CD4-positive, alpha-beta memory T cell (primary cell): ENCODE data around the gene EXOC4. TPM values are rescaled to one million over a fixed set of nuclear protein-coding genes. Genes with fewer than 3 reads are reported as not detected.
"Not testable (repeated sequence)": the region's sequence is repeated elsewhere in the genome, so short reads cannot be mapped to it uniquely, and the experiment has no call there.

Source experiments
- CTCF ChIA-PET: fragments of 350-600 bp; sonication (Branson Sonifier 250); formaldehyde crosslinking; loops from one replicate; lab custom pipeline; 2021; ENCODE audit warnings: inconsistent platforms; ENCODE audit not compliant: partially characterized antibody; lab: Charles Lee
- POLR2A ChIA-PET: fragments of 350-600 bp; sonication (Branson Sonifier 250); formaldehyde crosslinking; loops from one replicate; lab custom pipeline; 2021; ENCODE audit not compliant: partially characterized antibody; lab: Charles Lee
- DNase-seq, 5 donors: peaks; one replicate each; pipeline versions ENCODE4 v3.0.0 to v3.0.0-alpha.2; 2020 to 2022; ENCODE audit warnings: mixed read lengths in 1 of 5
- H3K27ac ChIP-seq: one replicate; pipeline ENCODE4 v1.7.0; 2013; ENCODE audit warnings: low read depth, low read length
- H3K27me3 ChIP-seq: 2 replicates; pipeline ENCODE4 v1.7.0; 2013; ENCODE audit warnings: mild to moderate bottlenecking, low read length, moderate library complexity; ENCODE audit not compliant: insufficient read depth
- H3K36me3 ChIP-seq: 2 replicates; pipeline ENCODE4 v1.7.0; 2013; ENCODE audit warnings: mild to moderate bottlenecking, low read length, moderate library complexity; ENCODE audit not compliant: insufficient read depth
- H3K4me1 ChIP-seq: 2 replicates; pipeline ENCODE4 v1.7.0; 2013; ENCODE audit warnings: mild to moderate bottlenecking, low read length, moderate library complexity; ENCODE audit not compliant: insufficient read depth
- H3K4me3 ChIP-seq, 2 donors: one replicate each; pipeline ENCODE4 v1.7.0; 2013; ENCODE audit warnings: low read length in 2 of 2, mild to moderate bottlenecking in 1 of 2
- H3K9me3 ChIP-seq, 2 donors: one replicate each; pipeline ENCODE4 v1.7.0; 2013; ENCODE audit warnings: low read length in 2 of 2, control low read depth in 1 of 2; ENCODE audit not compliant: control insufficient read depth in 1 of 2
- H3K27ac Mint-ChIP-seq, 7 donors: one replicate each; pipeline ENCODE4 v1.8.0; 2020 to 2021; ENCODE audit warnings: mixed read lengths in 7 of 7, mild to moderate bottlenecking in 6 of 7, inconsistent platforms in 3 of 7, moderate library complexity in 3 of 7
- H3K27me3 Mint-ChIP-seq, 2 donors: one replicate each; pipeline ENCODE4 v1.8.0; 2020 to 2021; ENCODE audit warnings: mixed read lengths in 2 of 2
- H3K36me3 Mint-ChIP-seq, 2 donors: one replicate each; pipeline ENCODE4 v1.8.0; 2020 to 2021; ENCODE audit warnings: mixed read lengths in 2 of 2, inconsistent platforms in 1 of 2, mild to moderate bottlenecking in 1 of 2
- H3K4me1 Mint-ChIP-seq, 4 donors: one replicate each; pipeline ENCODE4 v1.8.0; 2020 to 2021; ENCODE audit warnings: mixed read lengths in 4 of 4, mild to moderate bottlenecking in 1 of 4
- H3K4me3 Mint-ChIP-seq, 8 donors: one replicate each; pipeline ENCODE4 v1.8.0; 2020 to 2021; ENCODE audit warnings: mixed read lengths in 8 of 8, mild to moderate bottlenecking in 7 of 8, moderate library complexity in 6 of 8, inconsistent platforms in 3 of 8
- H3K9me3 Mint-ChIP-seq, 8 donors: one replicate each; pipeline ENCODE4 v1.8.0; 2020 to 2021; ENCODE audit warnings: mixed read lengths in 8 of 8, mild to moderate bottlenecking in 5 of 8, inconsistent platforms in 3 of 8, moderate library complexity in 1 of 8
- intact Hi-C: fragments of 100-400 bp; cut with micrococcal nuclease; formaldehyde crosslinking; loops from one replicate; pipeline ENCODE4 v1.15.1; 2023
- polyA plus RNA-seq, 2 donors: library from polyadenylated mRNA; unstranded; fragments of 300-500 nt; fragmentation: Illumina TruSeq; gene quantifications; one replicate each; pipeline ENCODE4 v1.2.3, GENCODE V29; 2021
- total RNA-seq, 2 experiments: library from RNA; stranded (reverse); gene quantifications; one replicate each; pipeline ENCODE4 v1.2.3, GENCODE V29; 2021

The EXOC4 gene
- total and polyA plus RNA-seq, 4 experiments from 2014 or later = 33.8 to 81.2 (median 58.1) TPM

- POLR2A ChIA-PET = no interaction called here
- Histone ChIP-seq H3K27me3 (no peaks in the 10 kb centered on the region), H3K36me3 (no peaks in the 10 kb centered on the region), H3K4me3 (no peak overlapping the region), H3K9me3 (no peaks in the 10 kb centered on the region), H3K4me1 (no peaks in the 10 kb centered on the region), H3K27ac (no peak overlapping the region)
- Mint-ChIP-seq H3K27me3 (no peaks in the 10 kb centered on the region), H3K36me3 (peaks cover 4 to 23% of the 10 kb centered on the region in 2 donors), H3K27ac (no peak overlapping the region), H3K4me1 (no peaks in the 10 kb centered on the region), H3K9me3 (no peaks in the 10 kb centered on the region), H3K4me3 (no peak overlapping the region)
- DNase-seq = no peak
- CTCF ChIA-PET = no interaction called here
- intact Hi-C loops = no loop called here
Observed at GRCh38 chr7:133771788-133772419, 519.0 kb downstream of the EXOC4 start.

GRCh38 chr7:133773601-133774000 is 520.7 kb downstream of the EXOC4 start:
- Mint-ChIP-seq H3K27ac (no peak overlapping the region), H3K4me3 (no peak overlapping the region), H3K27me3 (no peaks in the 10 kb centered on the region), H3K4me1 (no peaks in the 10 kb centered on the region), H3K9me3 (no peaks in the 10 kb centered on the region), H3K36me3 (peaks cover 4 to 26% of the 10 kb centered on the region in 2 donors)
- H3K9me3 ChIP-seq = no peaks in the 10 kb centered on the region
- H3K4me3 ChIP-seq = no peak overlapping the region
- H3K27me3 ChIP-seq = no peaks in the 10 kb centered on the region
- H3K36me3 ChIP-seq = no peaks in the 10 kb centered on the region
- H3K4me1 ChIP-seq = no peaks in the 10 kb centered on the region
- intact Hi-C loops = no loop called here
- no peak for DNase-seq
- no peak overlapping the region for H3K27ac ChIP-seq
- ChIA-PET CTCF (no interaction called here), POLR2A (no interaction called here)

GRCh38 chr7:133775201-133775600 is 522.3 kb downstream of the EXOC4 start:
- POLR2A ChIA-PET = no interaction called here
- no peak for DNase-seq
- Histone ChIP-seq H3K9me3 (no peaks in the 10 kb centered on the region), H3K4me1 (no peaks in the 10 kb centered on the region), H3K27me3 (no peaks in the 10 kb centered on the region), H3K27ac (no peak overlapping the region), H3K4me3 (no peak overlapping the region), H3K36me3 (no peaks in the 10 kb centered on the region)
- peaks cover 0 to 4% (median 0%) of the 10 kb centered on the region in 8 donors for H3K9me3 Mint-ChIP-seq
- no peaks in the 10 kb centered on the region for H3K27me3 Mint-ChIP-seq
- H3K4me1 Mint-ChIP-seq = no peaks in the 10 kb centered on the region
- H3K36me3 Mint-ChIP-seq = peaks cover 14 to 40% of the 10 kb centered on the region in 2 donors
- intact Hi-C loops = no loop called here
- H3K27ac Mint-ChIP-seq = no peak overlapping the region
- CTCF ChIA-PET = no interaction called here
- no peak overlapping the region for H3K4me3 Mint-ChIP-seq

GRCh38 chr7:133776266-133776665 is 523.4 kb downstream of the EXOC4 start:
- Histone ChIP-seq H3K4me3 (no peak overlapping the region), H3K4me1 (no peaks in the 10 kb centered on the region), H3K27ac (no peak overlapping the region), H3K36me3 (no peaks in the 10 kb centered on the region), H3K9me3 (no peaks in the 10 kb centered on the region), H3K27me3 (no peaks in the 10 kb centered on the region)
- POLR2A ChIA-PET = no interaction called here
- intact Hi-C loops = no loop called here
- Mint-ChIP-seq H3K27ac (no peak overlapping the region), H3K36me3 (peaks cover 17 to 43% of the 10 kb centered on the region in 2 donors), H3K9me3 (peaks cover 0 to 4% (median 0%) of the 10 kb centered on the region in 8 donors), H3K4me1 (no peaks in the 10 kb centered on the region), H3K4me3 (no peak overlapping the region), H3K27me3 (no peaks in the 10 kb centered on the region)
- CTCF ChIA-PET = no interaction called here
- no peak for DNase-seq

- Histone ChIP-seq H3K27ac (no peak overlapping the region), H3K36me3 (no peaks in the 10 kb centered on the region), H3K27me3 (no peaks in the 10 kb centered on the region), H3K4me3 (no peak overlapping the region), H3K4me1 (no peaks in the 10 kb centered on the region), H3K9me3 (no peaks in the 10 kb centered on the region)
- peaks cover 0 to 4% (median 0%) of the 10 kb centered on the region in 8 donors for H3K9me3 Mint-ChIP-seq
- ChIA-PET CTCF (no interaction called here), POLR2A (no interaction called here)
- no peaks in the 10 kb centered on the region for H3K4me1 Mint-ChIP-seq
- no peak for DNase-seq
- H3K36me3 Mint-ChIP-seq = peaks cover 18 to 43% of the 10 kb centered on the region in 2 donors
- intact Hi-C loops = no loop called here
- no peak overlapping the region for H3K27ac Mint-ChIP-seq
- H3K27me3 Mint-ChIP-seq = no peaks in the 10 kb centered on the region
- no peak overlapping the region for H3K4me3 Mint-ChIP-seq
Observed at GRCh38 chr7:133777701-133778100, 524.8 kb downstream of the EXOC4 start.

- DNase-seq = no peak
- Histone ChIP-seq H3K36me3 (no peaks in the 10 kb centered on the region), H3K4me3 (no peak overlapping the region), H3K27ac (no peak overlapping the region), H3K27me3 (no peaks in the 10 kb centered on the region), H3K9me3 (no peaks in the 10 kb centered on the region), H3K4me1 (no peaks in the 10 kb centered on the region)
- POLR2A ChIA-PET = no interaction called here
- peaks cover 0 to 4% (median 0%) of the 10 kb centered on the region in 8 donors for H3K9me3 Mint-ChIP-seq
- H3K27ac Mint-ChIP-seq = no peak overlapping the region
- H3K36me3 Mint-ChIP-seq = peaks cover 23 to 45% of the 10 kb centered on the region in 2 donors
- H3K4me1 Mint-ChIP-seq = no peaks in the 10 kb centered on the region
- no peak overlapping the region for H3K4me3 Mint-ChIP-seq
- intact Hi-C loops = no loop called here
- CTCF ChIA-PET = no interaction called here
- H3K27me3 Mint-ChIP-seq = no peaks in the 10 kb centered on the region
Observed at GRCh38 chr7:133778472-133778871, 525.6 kb downstream of the EXOC4 start.

GRCh38 chr7:133779538-133779937 is 526.7 kb downstream of the EXOC4 start:
- H3K4me1 Mint-ChIP-seq, H3K4me1 ChIP-seq, H3K4me3 Mint-ChIP-seq, H3K36me3 ChIP-seq, DNase-seq, CTCF ChIA-PET, H3K27me3 ChIP-seq, H3K27me3 Mint-ChIP-seq, H3K27ac ChIP-seq, H3K27ac Mint-ChIP-seq, H3K4me3 ChIP-seq, H3K9me3 ChIP-seq, POLR2A ChIA-PET, intact Hi-C loops, H3K9me3 Mint-ChIP-seq: not testable (repeated sequence)
- H3K36me3 Mint-ChIP-seq = peaks cover 23 to 49% of the 10 kb centered on the region in 2 donors
